HepG2 (cell line): ENCODE results near the gene QDPR.

ENCODE experiments used
- ASH2L ChIP-seq: fragments of 300-600, 200-600 bp; sonication (generic); IDR thresholded peaks from 2 replicates; pipeline ENCODE4 v1.7.0; 2017; ENCODE audit warnings: low read depth, mild to moderate bottlenecking, moderate library complexity, mixed read lengths, low read length; ENCODE audit not compliant: insufficient read length
- ATF3 ChIP-seq: sonication (generic); formaldehyde crosslinking; IDR thresholded peaks from 2 replicates; pipeline ENCODE4 v1.4.0; 2020; ENCODE audit warnings: missing genetic modification reagents
- CTCF ChIP-seq: sonication (generic); formaldehyde crosslinking; IDR thresholded peaks from 2 replicates; pipeline ENCODE4 v1.5.0; 2020; ENCODE audit warnings: mild to moderate bottlenecking, missing genetic modification reagents, moderate library complexity
- FOXM1 ChIP-seq: sonication (generic); formaldehyde crosslinking; IDR thresholded peaks from 2 replicates; pipeline ENCODE4 v1.5.0; 2020; ENCODE audit warnings: missing genetic modification reagents
- MAZ ChIP-seq, 2 experiments: sonication (generic) in 1 of 2; formaldehyde crosslinking in 1 of 2; IDR thresholded peaks; 2 replicates each; pipeline versions ENCODE4 v1.5.0 to v1.6.1; 2012 to 2020; ENCODE audit warnings: low read depth in 2 of 2, mild to moderate bottlenecking in 2 of 2, borderline replicate concordance in 1 of 2, improper control_type of control experiment in 1 of 2, low read length in 1 of 2, missing genetic modification reagents in 1 of 2, moderate library complexity in 1 of 2
- NR3C1 ChIP-seq: sonication (generic); formaldehyde crosslinking; IDR thresholded peaks from 2 replicates; pipeline ENCODE4 v1.4.0; 2020; ENCODE audit warnings: missing genetic modification reagents
- POLR2A ChIP-seq, 2 experiments: IDR thresholded peaks; 2 replicates each; pipeline ENCODE4 v1.6.1; 2011; ENCODE audit warnings: low read depth in 2 of 2, low read length in 2 of 2, mild to moderate bottlenecking in 1 of 2, moderate library complexity in 1 of 2; ENCODE audit not compliant: insufficient read depth in 1 of 2
- ZBTB8A ChIP-seq: sonication (generic); formaldehyde crosslinking; IDR thresholded peaks from 2 replicates; pipeline ENCODE4 v1.4.0; 2020; ENCODE audit warnings: mild to moderate bottlenecking, low read depth, missing genetic modification reagents, borderline replicate concordance
- ZNF879 ChIP-seq: sonication (generic); formaldehyde crosslinking; IDR thresholded peaks from 2 replicates; pipeline ENCODE4 v1.8.1; 2023; ENCODE audit warnings: missing genetic modification reagents

- TF ChIP-seq CTCF (CRISPR knock-in tag), result no peak
- no peak for TF ChIP-seq ZNF879 (CRISPR knock-in tag)
- TF ChIP-seq POLR2A (IDR thresholded peaks at IDR 0.05; ENCODE audit: insufficient read depth in 1 of 2, low read depth in 2 of 2, low read length in 2 of 2), result no peak
- TF ChIP-seq ZBTB8A (CRISPR knock-in tag), result no peak
- no peak for TF ChIP-seq MAZ (IDR thresholded peaks at IDR 0.05; ENCODE audit: borderline replicate concordance, low read depth, low read length)
- TF ChIP-seq MAZ (CRISPR knock-in tag; IDR thresholded peaks at IDR 0.05; ENCODE audit: low read depth), result no peak
- no peak for TF ChIP-seq ASH2L
- TF ChIP-seq ATF3 (CRISPR knock-in tag), result no peak
- TF ChIP-seq NR3C1, result no peak
- no peak for TF ChIP-seq FOXM1 (CRISPR knock-in tag)
Observed at GRCh38 chr4:17511051-17511450, 839 bp downstream of the QDPR start.
